Measurements from ENCODE around the gene LSS. TPM values are rescaled to one million over a fixed set of nuclear protein-coding genes. Genes with fewer than 3 reads are reported as not detected.
"Not testable (repeated sequence)": the region's sequence is repeated elsewhere in the genome, so short reads cannot be mapped to it uniquely, and the experiment has no call there.

LSS gene
- total RNA-seq, 1 donor from 2014 or later: 58.3 TPM

DNA sequence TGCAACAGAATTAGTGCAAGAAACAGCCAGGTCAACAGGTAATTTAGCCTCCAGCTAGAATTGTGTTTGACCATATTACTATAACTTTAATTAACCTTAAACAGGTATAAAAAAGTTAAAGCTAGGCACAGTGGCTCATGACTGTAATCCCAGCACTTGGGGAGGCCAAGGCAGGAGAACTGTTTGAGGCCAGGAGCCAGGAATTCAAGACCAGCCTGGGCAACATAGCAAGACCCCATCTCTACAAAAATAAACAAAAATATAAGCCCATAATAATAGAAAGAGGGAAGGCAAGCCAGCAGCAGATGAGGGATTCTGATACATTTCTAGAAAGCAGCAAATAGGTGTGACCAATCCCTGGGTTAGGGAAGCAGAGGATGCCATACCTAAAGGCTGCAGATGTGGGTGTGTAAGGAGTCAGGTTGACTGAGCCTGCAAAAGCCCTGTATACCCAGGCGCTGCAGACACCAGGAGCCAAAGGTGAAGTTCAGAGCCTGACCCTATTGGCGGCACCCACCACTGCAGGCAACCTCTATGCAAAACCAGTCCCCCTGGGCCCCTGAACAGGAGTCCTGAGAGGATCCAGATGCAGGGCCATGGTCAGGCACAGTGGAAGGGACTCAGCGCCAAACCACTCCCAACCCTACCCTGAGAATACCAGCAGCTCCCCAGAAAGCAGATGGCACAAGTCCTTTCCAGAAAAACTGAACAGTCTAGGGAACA, 19.3 kb upstream of the LSS start:
- no peak for DNase-seq
- ATAC-seq: no peak
- intact Hi-C loops (cut with micrococcal nuclease): no loop called here

DNA sequence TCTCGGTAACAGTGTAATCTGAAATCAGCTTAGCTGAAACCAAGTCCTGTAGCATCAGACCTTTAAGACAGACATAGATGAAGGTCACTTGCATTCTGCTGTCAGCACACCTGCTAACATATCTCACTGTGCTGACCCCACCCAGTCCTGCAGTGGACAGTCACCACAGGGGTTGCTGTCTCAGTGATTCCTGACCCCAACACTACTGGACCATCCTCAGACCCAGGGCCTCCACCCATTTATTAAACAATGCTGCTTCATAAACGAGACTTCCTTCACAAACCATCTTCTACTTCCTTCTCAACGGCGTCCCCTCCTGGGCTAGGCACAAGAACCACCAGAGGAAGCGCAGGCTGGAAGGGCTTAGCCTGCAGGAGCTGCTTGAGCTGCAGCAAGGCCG, 17.8 kb upstream of the LSS start:
- DNase-seq: no peak
- ATAC-seq: no peak
- intact Hi-C loops (cut with micrococcal nuclease): no loop called here

DNA sequence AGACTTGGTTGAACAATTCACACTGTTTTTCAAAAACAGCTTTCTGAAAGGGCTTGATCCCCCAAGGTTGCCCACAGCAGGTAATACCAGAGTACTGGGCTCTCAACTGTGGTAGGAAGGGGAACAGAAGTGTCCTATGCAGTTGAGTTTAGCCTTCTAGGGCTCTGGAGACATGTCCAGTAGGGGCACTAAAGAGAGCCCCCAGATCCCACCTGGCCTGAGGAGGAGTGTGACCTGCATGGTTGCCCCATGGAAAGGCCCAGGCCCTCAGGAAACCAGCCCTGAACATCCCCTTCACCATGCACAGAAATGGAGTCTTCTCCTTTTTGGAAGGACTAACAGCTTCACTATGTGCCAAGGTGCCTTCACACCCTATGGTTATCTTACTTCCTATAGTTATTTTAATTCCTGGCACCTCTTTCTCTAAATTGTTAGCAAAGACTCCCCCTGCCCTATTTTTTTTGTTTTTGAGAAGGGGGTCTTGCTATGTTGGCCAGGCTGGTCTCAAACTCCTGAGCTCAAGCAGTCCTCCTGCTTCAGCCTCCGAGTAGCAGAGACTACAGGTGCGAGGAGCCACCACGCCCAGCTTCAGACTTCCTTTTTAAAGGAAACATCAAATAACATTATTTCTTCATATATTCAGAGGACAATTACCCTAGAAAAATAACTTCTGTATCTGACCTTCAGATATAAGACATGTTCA, 16.8 kb upstream of the LSS start:
- DNase-seq (no peak), ATAC-seq (no peak)
- intact Hi-C loops (cut with micrococcal nuclease): no loop called here

DNA sequence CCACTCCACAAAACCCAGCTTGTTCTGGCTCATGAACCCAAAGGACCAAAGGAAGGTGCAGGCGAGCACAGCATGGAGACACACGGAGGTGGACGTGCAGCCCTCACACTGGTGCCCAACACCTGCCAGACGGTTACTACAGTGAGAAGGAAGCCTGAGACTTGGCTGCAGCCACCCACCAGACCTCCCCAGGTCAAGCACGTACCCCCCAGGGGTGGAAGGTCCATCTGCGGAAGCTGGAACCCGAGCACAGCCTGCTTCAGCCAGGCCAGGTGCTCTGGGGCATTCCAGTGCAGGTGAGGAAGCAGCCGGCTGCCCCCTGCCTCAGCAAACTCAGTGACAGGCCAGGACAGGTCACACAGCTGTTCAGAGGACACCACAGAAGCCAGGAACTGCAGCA, 16.0 kb upstream of the LSS start:
- ATAC-seq (no peak), DNase-seq (no peak)
- intact Hi-C loops (cut with micrococcal nuclease): no loop called here

DNA sequence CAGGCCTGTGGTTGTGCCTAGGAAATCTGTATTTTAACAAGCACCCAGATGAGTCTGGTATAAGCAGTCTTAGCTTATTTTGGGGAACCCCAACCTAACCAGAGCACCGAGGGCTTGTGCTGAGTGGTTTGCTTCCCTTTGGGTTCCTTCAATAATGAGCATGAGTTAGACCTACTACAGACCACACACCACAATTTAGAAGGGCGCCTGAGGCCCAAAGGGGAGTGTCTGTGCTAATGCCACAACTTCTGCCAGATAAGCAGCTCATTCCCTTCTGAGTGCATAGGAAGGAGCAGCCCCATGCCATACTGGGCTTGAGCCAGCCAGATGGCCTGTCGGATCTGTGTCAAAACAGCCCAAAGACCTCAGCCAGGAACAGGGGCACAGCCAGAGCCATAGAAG, 15.4 kb upstream of the LSS start:
- DNase-seq: no peak
- ATAC-seq: no peak
- intact Hi-C loops (cut with micrococcal nuclease): no loop called here

DNA sequence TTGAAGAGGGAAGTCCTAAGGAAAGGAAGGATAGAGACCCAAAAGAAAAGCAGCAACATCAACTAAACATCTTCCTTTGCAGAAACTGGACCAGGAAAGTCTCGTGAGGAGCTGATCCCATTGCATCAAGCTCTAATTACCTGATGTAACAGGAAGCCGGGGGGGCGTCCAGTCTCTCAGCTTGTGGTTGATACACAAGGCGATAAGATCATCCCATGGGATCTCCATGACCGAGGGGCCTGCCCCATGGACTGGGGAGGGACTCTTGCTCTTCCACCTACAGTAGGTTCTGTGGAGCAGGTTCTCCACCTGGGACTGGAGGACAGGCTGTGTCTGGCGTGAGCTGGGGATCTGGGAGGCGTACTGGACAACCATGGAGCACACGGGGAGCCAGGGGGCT, 14.8 kb upstream of the LSS start:
- intact Hi-C loops (cut with micrococcal nuclease): no loop called here

DNA sequence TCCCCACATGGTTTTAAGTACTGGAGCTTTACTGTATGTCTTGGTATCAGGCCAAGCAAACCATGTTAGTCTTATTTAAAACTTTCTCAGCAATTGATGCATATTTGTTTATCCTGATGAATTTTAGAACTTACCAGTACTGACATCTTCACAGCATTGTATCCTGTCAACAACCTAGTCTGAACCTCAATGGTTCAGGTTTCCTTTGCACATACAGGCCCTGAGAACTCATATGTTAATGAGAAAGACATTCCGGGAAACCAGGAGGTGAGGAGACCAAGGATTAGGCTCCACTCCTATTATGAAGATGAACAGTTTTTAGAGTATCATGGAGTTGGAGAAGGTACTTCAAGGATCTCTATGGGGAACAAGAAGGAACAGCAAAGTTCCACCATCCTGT, 13.0 kb upstream of the LSS start:
- DNase-seq; intact Hi-C loops (cut with micrococcal nuclease); ATAC-seq: not testable (repeated sequence)

More for the DNA sequence above, 14.8 kb upstream of the LSS start:
- no peak for ATAC-seq
- no peak for DNase-seq

DNA sequence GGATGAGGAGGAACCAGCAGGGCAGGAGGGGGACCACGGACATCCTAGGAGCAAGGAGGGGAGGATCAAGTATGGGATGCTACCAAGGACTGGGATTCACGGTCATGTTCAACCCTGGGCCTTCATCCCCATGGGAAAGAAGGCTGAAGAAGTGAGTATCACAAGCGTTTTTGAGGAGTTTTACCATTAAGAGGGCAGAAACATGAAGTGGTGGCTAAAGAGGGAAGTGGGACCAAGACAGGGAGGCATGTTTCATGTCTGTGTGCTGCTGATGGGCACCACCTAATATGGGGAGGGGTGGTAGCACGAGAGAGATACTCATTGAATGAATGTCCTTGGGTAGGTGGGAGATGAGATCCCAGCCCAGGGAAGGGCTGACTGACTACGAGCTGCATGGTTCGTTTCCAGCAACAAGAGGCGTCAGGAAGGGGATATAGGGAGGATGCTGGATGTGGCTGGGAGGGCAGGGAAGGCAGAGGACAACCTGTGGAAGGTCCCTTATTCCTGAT, 11.3 kb upstream of the LSS start:
- ATAC-seq (no peak), DNase-seq (no peak)
- intact Hi-C loops (cut with micrococcal nuclease): no loop called here

DNA sequence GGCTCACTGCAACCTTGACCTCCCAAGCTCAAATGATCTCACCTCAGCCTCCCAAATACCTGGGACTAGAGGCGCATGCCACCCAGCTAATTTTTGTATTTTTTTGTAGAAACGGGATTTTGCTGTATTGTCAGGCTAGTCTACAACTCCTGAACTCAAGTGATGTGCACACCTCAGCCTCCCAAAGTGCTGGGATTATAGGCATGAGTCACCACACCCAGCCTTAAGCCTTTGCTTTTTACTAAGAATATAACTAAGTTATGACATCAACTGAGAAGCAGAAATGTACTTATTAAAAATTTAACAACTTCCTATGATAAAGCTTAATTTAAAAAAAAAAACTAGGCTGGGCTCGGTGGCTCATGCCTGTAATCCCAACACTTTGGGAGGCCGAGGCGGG, 8.9 kb upstream of the LSS start:
- intact Hi-C loops (cut with micrococcal nuclease): no loop called here
- no peak for ATAC-seq
- no peak for DNase-seq

DNA sequence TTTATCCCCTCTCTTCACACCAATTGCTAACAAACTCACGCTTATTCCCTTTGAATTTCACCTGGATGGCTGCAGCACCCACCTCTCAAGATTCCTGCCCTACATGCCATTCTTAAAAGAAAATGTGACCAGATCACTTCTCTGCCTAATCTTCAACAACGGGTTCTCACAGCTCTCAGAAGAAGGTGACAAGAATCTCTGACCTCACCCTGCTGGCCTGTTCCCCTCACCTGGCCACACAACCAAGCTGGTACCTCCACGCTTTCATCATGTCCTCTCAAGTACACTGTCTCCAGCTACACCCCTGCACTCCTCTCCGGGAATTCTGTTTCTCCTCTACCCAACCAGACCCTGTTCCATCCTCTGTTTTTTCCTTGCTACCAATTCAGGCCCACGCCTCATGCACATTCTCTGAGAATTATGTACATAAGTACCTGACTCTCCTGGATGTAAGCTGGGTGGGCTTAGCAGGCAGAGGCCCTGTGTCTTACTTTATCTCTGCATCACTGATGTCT, 5.9 kb upstream of the LSS start:
- intact Hi-C loops (cut with micrococcal nuclease): no loop called here
- no peak for DNase-seq
- ATAC-seq: no peak

DNA sequence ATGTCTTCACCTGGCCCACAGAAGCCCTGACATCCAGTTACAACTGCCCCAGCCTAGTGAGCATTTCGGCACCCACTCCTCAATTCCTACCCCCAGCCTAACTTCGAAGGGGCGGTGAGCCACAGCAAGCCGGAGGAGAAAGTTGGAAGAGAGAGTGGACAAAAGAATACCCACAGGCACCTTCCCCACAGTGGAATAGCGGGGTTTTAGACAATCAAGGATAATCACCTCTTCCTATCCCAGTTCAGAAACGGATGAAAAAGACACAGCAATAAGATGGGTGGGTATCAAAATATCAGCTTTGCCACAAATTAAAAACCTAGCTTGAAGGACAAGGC, 1.3 kb upstream of the LSS start:
- DNase-seq: no peak
- no peak for ATAC-seq
- intact Hi-C loops (cut with micrococcal nuclease): no loop called here

DNA sequence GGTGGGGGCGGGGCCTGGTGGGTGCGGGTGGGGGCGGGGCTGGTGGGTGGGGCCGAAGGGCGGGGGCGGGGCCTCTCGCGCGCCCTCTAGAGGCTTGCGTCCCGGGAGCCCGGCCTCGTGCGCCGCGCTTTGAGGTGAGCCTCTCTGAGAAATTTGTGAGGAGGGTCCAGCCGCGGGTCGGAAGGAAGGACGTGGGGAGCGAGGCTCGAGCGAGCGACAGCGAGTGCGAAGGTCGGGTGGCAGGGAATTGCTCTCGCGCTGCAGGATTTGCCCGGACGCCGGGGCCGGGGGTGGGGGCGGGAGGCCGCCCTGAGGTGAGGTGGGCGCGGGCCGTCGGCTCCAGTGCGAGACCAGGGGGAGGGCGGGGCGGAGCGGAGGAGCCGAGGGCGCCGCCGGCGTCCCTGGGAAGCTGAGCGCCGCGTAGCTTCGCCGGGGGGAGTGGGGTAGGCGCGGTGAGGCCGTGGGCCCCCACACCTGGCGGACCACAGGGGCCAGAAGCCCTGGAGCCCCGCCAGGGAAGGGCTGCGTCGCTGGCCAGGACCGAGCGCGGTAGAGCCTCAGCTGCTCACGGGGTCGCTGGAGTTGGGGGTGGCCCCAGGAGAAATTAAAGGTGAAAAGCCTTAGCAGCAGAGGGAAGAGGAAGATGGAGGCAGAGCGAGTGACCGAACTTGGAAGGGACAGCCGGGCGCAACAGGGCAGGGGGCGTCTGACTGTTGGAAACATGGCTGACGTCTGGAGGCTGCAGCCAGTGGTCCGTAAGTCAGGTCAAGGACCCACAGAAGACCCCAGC, 754 bp upstream of the LSS start:
- intact Hi-C loops (cut with micrococcal nuclease): no loop called here
- ATAC-seq: peak; percentile 53
- no peak for DNase-seq

DNA sequence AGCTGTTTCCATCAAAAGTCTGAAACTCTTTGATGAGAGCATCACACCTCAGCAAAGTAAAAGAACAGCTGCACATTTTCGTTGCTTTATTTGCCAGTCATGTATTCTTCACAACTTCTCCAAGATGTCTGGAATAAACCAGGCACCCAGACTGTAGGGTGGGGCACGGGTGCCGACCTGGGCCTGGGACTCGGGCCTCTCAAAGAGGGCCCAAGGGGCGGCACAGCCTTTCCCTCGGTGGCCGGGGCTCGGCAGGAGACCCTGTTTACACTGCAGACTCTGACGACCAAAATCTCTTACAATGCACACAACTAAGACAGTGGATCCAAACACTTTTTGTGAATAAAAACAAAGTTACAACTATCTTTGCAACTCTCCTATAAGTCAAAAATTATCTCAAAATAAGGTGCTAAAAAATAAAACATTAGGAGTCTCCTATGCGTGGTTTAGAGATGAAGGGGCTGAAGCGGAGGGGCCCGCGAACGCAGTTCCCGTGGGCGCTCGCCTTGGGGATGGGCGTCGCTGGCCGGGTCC, 696 bp downstream of the LSS start:
- no peak for DNase-seq

DNA sequence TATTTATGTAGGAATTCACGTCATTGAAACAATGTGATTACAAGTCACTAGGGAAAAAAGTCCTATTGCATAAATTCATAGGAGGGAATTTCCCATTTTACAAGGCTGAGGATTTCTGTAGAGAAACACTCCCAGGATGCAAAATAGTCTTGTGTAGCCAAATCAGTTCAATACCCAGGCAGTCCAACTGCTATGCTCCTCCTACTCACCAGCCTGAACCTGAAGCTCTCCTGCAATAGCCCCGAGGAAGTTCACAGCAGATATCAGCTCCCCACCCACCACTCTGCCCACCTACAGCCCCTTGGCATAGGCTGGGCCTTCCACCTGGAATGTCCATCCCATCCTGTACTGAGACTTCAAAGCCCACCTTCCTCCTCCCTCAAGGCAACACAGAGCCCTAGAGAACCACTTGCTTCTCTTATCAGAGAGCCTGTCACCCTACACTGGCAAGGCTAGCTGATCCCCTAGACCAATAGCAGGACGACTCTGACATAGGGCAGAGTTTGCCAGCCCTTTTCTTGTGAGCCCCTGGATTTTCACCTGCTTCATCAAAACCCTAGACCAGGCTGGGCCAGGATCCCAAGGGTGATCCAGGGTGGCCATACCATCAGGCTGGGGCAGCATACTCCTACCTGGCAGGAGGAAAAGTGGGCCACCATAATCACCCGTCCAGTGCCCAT, 1.5 kb downstream of the LSS start:
- no peak for ATAC-seq
- DNase-seq: no peak
- intact Hi-C loops (cut with micrococcal nuclease): no loop called here

More for the DNA sequence above, 696 bp downstream of the LSS start:
- intact Hi-C loops (cut with micrococcal nuclease): no loop called here
- ATAC-seq: peak; percentile 6

DNA sequence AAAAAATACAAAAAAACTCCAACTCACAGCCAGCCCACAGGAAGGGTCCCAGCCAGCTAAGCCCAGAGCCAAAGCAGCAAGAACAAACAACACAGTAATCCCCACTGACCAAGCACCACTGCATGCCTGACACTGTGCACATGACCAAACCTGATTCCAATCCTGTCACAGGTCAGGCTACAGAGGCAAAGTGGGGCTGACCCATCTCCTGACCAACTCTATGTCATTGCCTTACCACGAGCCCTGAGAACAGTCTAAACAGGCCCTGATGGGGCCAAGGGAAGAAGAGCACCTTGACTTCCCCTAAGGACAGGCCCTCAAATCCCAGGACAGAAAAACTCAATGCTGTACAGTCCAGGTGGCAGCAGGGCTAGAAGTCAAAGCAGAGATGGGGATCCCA, 2.4 kb downstream of the LSS start:
- ATAC-seq: no peak
- intact Hi-C loops (cut with micrococcal nuclease): no loop called here
- DNase-seq: no peak

DNA sequence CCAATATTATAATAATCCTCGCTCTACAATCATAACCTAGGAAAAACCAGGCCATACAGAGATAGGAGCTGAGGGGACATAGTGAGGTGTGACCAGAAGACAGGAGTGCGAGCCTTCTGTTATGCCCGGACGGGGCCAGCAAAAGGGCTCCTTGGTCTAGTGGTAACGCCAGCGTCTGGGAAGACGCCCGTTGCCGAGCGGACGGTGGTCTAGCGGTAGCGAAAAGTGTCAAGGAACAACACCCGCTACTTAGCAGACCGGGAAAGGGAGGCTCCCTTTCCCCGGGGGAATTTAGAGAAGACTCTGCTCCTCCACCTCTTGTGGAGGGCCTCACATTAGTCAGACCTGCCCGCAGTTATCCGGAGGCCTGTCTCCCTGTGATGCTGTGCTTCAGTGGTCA, 4.9 kb downstream of the LSS start:
- peak; percentile 17 for DNase-seq
- ATAC-seq; intact Hi-C loops (cut with micrococcal nuclease): not testable (repeated sequence)

DNA sequence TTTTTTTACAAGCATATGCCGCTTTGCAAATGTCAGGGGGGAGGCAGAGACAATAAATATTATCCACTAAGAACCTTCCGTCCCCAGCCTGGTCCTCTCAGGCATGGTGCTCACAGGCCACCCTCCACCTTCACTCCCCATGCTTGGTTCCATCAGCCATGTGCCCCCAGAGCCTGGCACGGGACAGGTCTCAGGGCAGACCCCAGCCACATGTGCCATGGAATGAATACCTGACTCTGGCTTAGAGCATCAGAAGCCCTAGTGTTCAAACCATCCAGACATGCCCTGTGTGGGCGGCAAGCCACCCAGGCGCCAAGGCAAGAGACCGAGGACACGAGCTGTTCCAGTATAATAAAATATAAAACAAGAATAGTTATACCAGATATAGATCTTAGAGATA, 5.4 kb downstream of the LSS start:
- ATAC-seq: no peak
- DNase-seq: peak; percentile 15
- intact Hi-C loops (cut with micrococcal nuclease): no loop called here

DNA sequence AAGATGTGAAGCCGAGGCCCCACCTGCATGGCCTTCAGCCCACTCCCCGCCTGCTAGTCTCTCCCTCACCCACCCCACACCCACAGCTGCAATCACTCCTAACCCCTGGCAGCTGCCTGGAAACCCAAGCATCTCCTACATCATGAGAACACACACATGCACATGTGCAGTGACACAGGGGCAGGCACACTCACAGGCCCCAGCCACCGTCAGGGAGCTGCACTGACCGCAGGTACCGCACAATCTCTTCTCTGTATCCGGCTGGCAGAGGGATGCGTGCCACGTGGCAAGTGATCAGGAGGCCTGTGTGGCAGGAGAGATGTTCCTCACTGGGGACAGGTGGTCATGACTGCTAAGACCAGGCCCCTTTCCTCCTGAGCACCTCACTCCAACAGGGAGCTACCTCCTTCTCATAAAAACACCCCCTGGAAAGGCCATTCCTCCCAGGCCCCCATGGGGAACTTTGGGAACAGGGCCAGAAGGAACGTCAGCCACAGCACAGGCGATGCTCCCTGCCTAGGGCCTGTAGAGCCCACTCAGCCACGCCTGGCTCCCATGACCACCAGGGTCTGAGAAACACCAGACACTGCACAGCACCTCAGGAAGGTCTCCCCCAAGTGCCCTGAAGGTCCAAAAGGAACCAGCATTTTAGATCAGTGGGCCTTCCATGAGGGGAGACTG, 6.0 kb downstream of the LSS start:
- intact Hi-C loops (cut with micrococcal nuclease): no loop called here
- peak; percentile 11 for ATAC-seq
- DNase-seq: peak; percentile 45
